Heart left ventricle (tissue), 16 donors: ENCODE data around the gene PRDX4. TPM values are rescaled to one million over a fixed set of nuclear protein-coding genes. Genes with fewer than 3 reads are reported as not detected.

Source experiments
- ATAC-seq, 4 donors: fragments of 200-7000 bp; cut with Tn5 transposase; one replicate each; pipeline ENCODE4 v1.9.1; 2020 to 2022; ENCODE audit warnings: moderate library complexity in 4 of 4, mild to moderate bottlenecking in 3 of 4, moderate number of reproducible peaks in 1 of 4
- DNase-seq, 5 donors: peaks; one replicate each; pipeline ENCODE4 v3.0.0-alpha.2; 2020
- H3K27ac ChIP-seq, 12 donors: fragments of 200-600 bp; sonication (generic) in 4 of 12; one replicate each; pipeline versions ENCODE4 v1.5.0 to v1.8.0; 2016 to 2022; ENCODE audit warnings: mild to moderate bottlenecking in 2 of 12
- H3K27me3 ChIP-seq, 9 donors: fragments of 200-600 bp; sonication (generic) in 2 of 9; one replicate each; pipeline versions ENCODE4 v1.5.1 to v1.8.0; 2016 to 2022; ENCODE audit warnings: mild to moderate bottlenecking in 3 of 9
- H3K36me3 ChIP-seq, 9 donors: fragments of 200-600 bp; sonication (generic) in 2 of 9; one replicate each; pipeline versions ENCODE4 v1.5.0 to v1.8.0; 2018 to 2022; ENCODE audit warnings: mild to moderate bottlenecking in 2 of 9
- H3K4me1 ChIP-seq, 12 donors: fragments of 200-600 bp; sonication (generic) in 4 of 12; one replicate each; pipeline versions ENCODE4 v1.5.0 to v1.8.0; 2016 to 2022; ENCODE audit warnings: mild to moderate bottlenecking in 3 of 12
- H3K4me3 ChIP-seq, 12 donors: fragments of 200-600 bp; sonication (generic) in 4 of 12; one replicate each; pipeline versions ENCODE4 v1.5.0 to v1.8.0; 2017 to 2022; ENCODE audit warnings: mild to moderate bottlenecking in 9 of 12, moderate library complexity in 4 of 12
- H3K9me3 ChIP-seq, 12 donors: fragments of 200-600 bp; sonication (generic) in 4 of 12; one replicate each; pipeline versions ENCODE4 v1.5.0 to v1.8.0; 2016 to 2022; ENCODE audit warnings: mild to moderate bottlenecking in 1 of 12
- CTCF ChIP-seq, 12 donors: fragments of 200-600 bp; sonication (generic) in 4 of 12; IDR thresholded peaks; one replicate each; pipeline versions ENCODE4 v1.5.0 to v1.8.0; 2018 to 2022; ENCODE audit warnings: antibody characterized with exemption in 12 of 12, mild to moderate bottlenecking in 5 of 12
- POLR2A ChIP-seq, 2 donors: fragments of 450-650 bp; IDR thresholded peaks; one replicate each; pipeline ENCODE4 v1.6.1; 2017; ENCODE audit warnings: antibody characterized with exemption in 2 of 2, mild to moderate bottlenecking in 2 of 2, moderate library complexity in 2 of 2
- WGBS, 4 donors: extraction: QIAGEN DNeasy Blood & Tissue Kit in 2 of 4; methylation state at CpG; one replicate each; pipeline versions ENCODE4 v1.1.5 to v1.1.7; 2013 to 2018; 5-methylcytosine and 5-hydroxymethylcytosine counted together
- intact Hi-C, 10 donors: fragments of 100-400 bp; cut with DNase I; formaldehyde crosslinking; loops; one replicate each; pipeline versions ENCODE4 v1.11.1 to v1.14.2; 2022
- polyA plus RNA-seq, 2 donors: library from polyadenylated mRNA; stranded (reverse); fragments of 200-250 nt; gene quantifications; one replicate each; pipeline ENCODE4 v1.2.3, GENCODE V29; 2013
- total RNA-seq, 9 donors: library from RNA; depleted of rRNA in 2 of 9; stranded (reverse); fragments of >200 nt in 2 of 9; fragmentation: NEBNext Ultra II Directional in 3 of 9; extraction: Animal tissue kit (Norgen Biotek cat#: 25700) in 3 of 9; gene quantifications; one replicate each; pipeline versions ENCODE4 v1.1.0 to v1.2.4, GENCODE V29; 2016 to 2023
- donor health status: ischemic (EF 13 %, LVEDD 7.1; RV severe dilation, severe dysfunction).
- donor health status: healthy with polysubstance abuse.
- donor health status: DM: no; HTN: yes; CAD: no.
- donor health status: DM: no; HTN: no; CAD: no.
- donor health status: ischemic (EF 25% LVEDD 6.9; RV normal size, moderate dysfunction).
- donor health status: ischemic (EF 25% LVEDD 5.7; RV mildly dilated, moderate dysfunction).
- donor health status: healthy.
- donor health status: DM: yes; HTN: yes; CAD: no.
- donor health status: ischemic (EF 35%, LVEDD 5.7; RV mildly dilated, moderate dysfunction).
- donor health status: nonischemic (EF 11% LVEDD 7.7; RV severe dilation, severe dysfunction).
- donor health status: DM: yes; HTN: yes; CAD: no.
- donor health status: PGD.
- donor health status: ischemic (EF 29% LVEDD 5.4; RV normal size, mild dysfunction).
- donor health status: nonischemic (EF 23%, LVEDD 6.1; RV moderate dilation, normal function).

Gene PRDX4
- total and polyA plus RNA-seq, 11 donors: 18.7 to 130 (median 37.5) TPM

DNA sequence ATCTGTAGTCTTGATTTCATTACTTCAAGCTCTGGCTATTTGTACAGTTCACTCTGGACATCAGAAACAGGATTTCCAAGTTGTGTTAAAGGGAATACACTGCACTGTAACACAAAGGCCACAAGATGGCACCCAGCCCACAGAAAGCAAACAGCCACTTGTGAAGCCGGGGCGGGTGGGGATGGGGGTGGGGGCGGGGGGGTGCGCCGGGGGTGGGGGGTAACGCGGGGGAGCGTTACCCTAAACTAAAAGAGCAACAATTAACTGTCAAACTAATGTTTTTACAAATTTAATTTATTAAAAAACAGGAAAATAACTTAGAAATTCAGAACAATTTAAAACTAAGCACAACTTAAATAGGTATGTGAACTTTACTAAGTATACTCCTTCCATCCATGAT lies 27.3 kb downstream of the PRDX4 start:
- H3K9me3 ChIP-seq: no peaks in the 10 kb centered on the region
- H3K27ac ChIP-seq: no peak overlapping the region
- TF ChIP-seq CTCF (IDR thresholded peaks at IDR 0.05) (peak; percentile 21 to 57 (median 42)), POLR2A (IDR thresholded peaks at IDR 0.05) (no peak)
- no peaks in the 10 kb centered on the region for H3K36me3 ChIP-seq
- no peak overlapping the region for H3K4me3 ChIP-seq
- intact Hi-C loops: loop anchor here in 9 of 10 donors (2.0 to 10.0 kb wide), 5 partner anchors 88 to 548 kb away; partner anchors contain the start of genes EIF2S3 (in 2 of the 9) and SAT1 (in 1 of the 9)
- ATAC-seq (peak in 3 of 4 donors; percentile 56 to 75 (median 73)), DNase-seq (peak in 3 of 5 donors; percentile 44 to 73 (median 50))
- no peaks in the 10 kb centered on the region for H3K4me1 ChIP-seq
- peaks cover 0 to 2% (median 0%) of the 10 kb centered on the region in 9 donors for H3K27me3 ChIP-seq
- WGBS, 4 donors: 1 to 4% (median 3%) methylated on average over 8 of the region's 8 CpGs

- TF ChIP-seq CTCF (IDR thresholded peaks at IDR 0.05) (no peak), POLR2A (IDR thresholded peaks at IDR 0.05) (no peak)
- H3K27me3 ChIP-seq: no peaks in the 10 kb centered on the region
- H3K4me3 ChIP-seq: peak overlapping the region in 3 of 12 donors; percentile 4 to 21 (median 20)
- 19 to 67% (median 43%) methylated on average over 16 of the region's 16 CpGs for WGBS, 4 donors
- peak in 3 of 4 donors; percentile 30 to 49 (median 35) for ATAC-seq
- H3K9me3 ChIP-seq: no peaks in the 10 kb centered on the region
- intact Hi-C loops: loop anchor here in 4 of 10 donors (5.0 to 10.0 kb wide), 3 partner anchors 83 to 355 kb away; partner anchors contain the start of genes EIF2S3 (in 2 of the 4) and SAT1 (in 1 of the 4)
- H3K27ac ChIP-seq: no peak overlapping the region
- H3K36me3 ChIP-seq: peaks cover 0 to 41% (median 20%) of the 10 kb centered on the region in 9 donors
- DNase-seq: peak in 2 of 5 donors; percentile 7 to 32
- no peaks in the 10 kb centered on the region for H3K4me1 ChIP-seq
Observed at GRCh38 chrX:23699636-23700194, 32.4 kb downstream of the PRDX4 start.

DNA sequence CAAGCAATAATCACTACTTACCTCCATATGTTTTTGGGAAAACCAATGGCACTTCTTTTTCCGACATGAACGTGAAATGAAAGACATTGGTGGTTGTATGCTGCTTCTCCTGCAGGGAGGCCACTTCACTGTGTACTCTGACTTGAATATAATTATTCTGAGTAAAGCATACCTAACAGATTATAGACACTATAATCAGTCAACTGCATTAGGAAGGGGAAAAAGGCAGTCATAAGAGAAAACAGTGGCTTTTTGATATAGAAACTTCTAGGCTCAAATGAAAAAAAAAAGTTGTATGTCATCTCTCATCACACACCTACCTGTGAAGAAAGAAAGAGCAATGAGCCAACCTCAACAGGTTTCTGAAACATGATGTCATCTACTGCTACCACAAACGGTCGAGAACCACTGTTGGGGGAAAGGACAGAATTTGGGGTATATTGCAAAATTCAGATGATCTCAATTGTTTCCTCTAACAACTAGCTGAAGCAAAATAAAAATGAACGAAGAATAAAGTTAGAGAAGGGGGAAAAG lies 37.4 kb downstream of the PRDX4 start:
- Histone ChIP-seq H3K27ac (no peak overlapping the region), H3K4me1 (no peaks in the 10 kb centered on the region), H3K36me3 (peaks cover 0 to 91% (median 54%) of the 10 kb centered on the region in 9 donors), H3K9me3 (no peaks in the 10 kb centered on the region), H3K27me3 (peaks cover 0 to 8% (median 0%) of the 10 kb centered on the region in 9 donors), H3K4me3 (no peak overlapping the region)
- TF ChIP-seq CTCF (IDR thresholded peaks at IDR 0.05) (no peak), POLR2A (IDR thresholded peaks at IDR 0.05) (no peak)
- no peak for ATAC-seq
- DNase-seq: no peak
- intact Hi-C loops: no loop called here
- WGBS, 4 donors: 81 to 92% (median 86%) methylated on average over 5 of the region's 5 CpGs

GRCh38 chrX:23705235-23705634 lies 37.9 kb downstream of the PRDX4 start:
- intact Hi-C loops: no loop called here
- 76 to 95% (median 85%) methylated on average over 5 of the region's 5 CpGs for WGBS, 4 donors
- ATAC-seq (no peak), DNase-seq (no peak)
- H3K4me1 ChIP-seq: no peaks in the 10 kb centered on the region
- no peak overlapping the region for H3K27ac ChIP-seq
- no peak overlapping the region for H3K4me3 ChIP-seq
- no peaks in the 10 kb centered on the region for H3K9me3 ChIP-seq
- peaks cover 0 to 8% (median 0%) of the 10 kb centered on the region in 9 donors for H3K27me3 ChIP-seq
- peaks cover 0 to 95% (median 54%) of the 10 kb centered on the region in 9 donors for H3K36me3 ChIP-seq
- TF ChIP-seq CTCF (IDR thresholded peaks at IDR 0.05) (no peak), POLR2A (IDR thresholded peaks at IDR 0.05) (no peak)
